Uterus (tissue), 4 donors: Measurements from ENCODE around the gene SLC44A1. TPM values are rescaled to one million over a fixed set of nuclear protein-coding genes. Genes with fewer than 3 reads are reported as not detected.

Source experiments
- DNase-seq, 2 donors: peaks; one replicate each; pipeline ENCODE4 v3.0.0-alpha.2; 2019 to 2020
- H3K27ac ChIP-seq, 2 donors: fragments of 200-600 bp; sonication (generic); 1 replicate in 1 of 2; 2 replicates in 1 of 2; pipeline ENCODE4 v1.5.1; 2016 to 2018
- H3K27me3 ChIP-seq, 2 donors: fragments of 200-600 bp; sonication (generic); one replicate each; pipeline ENCODE4 v1.5.1; 2018 to 2019; ENCODE audit warnings: control low read depth in 1 of 2
- H3K36me3 ChIP-seq, 2 donors: fragments of 200-600 bp; sonication (generic); one replicate each; pipeline ENCODE4 v1.5.1; 2019; ENCODE audit warnings: control low read depth in 1 of 2
- H3K4me1 ChIP-seq, 2 donors: fragments of 200-600 bp; sonication (generic); one replicate each; pipeline ENCODE4 v1.5.1; 2018 to 2019; ENCODE audit warnings: control low read depth in 1 of 2
- H3K4me3 ChIP-seq, 2 donors: fragments of 200-600 bp; sonication (generic); 1 replicate in 1 of 2; 2 replicates in 1 of 2; pipeline ENCODE4 v1.5.1; 2018 to 2019; ENCODE audit warnings: mild to moderate bottlenecking in 1 of 2
- H3K9me3 ChIP-seq, 2 donors: fragments of 200-600 bp; sonication (generic); one replicate each; pipeline ENCODE4 v1.5.1; 2019; ENCODE audit warnings: control low read depth in 1 of 2
- CTCF ChIP-seq, 4 experiments: fragments of 200-600 bp in 2 of 4; fragments of 450-650 bp in 2 of 4; sonication (generic) in 2 of 4; IDR thresholded peaks; one replicate each; pipeline ENCODE4 v1.5.1; 2016 to 2019; ENCODE audit warnings: antibody characterized with exemption in 4 of 4, mild to moderate bottlenecking in 2 of 4, moderate library complexity in 1 of 4
- POLR2A ChIP-seq, 2 donors: fragments of 450-650 bp; IDR thresholded peaks; one replicate each; pipeline ENCODE4 v1.6.1; 2016; ENCODE audit warnings: antibody characterized with exemption in 2 of 2, mild to moderate bottlenecking in 1 of 2, moderate library complexity in 1 of 2
- intact Hi-C: fragments of 100-400 bp; cut with DNase I; formaldehyde crosslinking; loops from one replicate; pipeline ENCODE4 v1.15.1; 2023; ENCODE audit warnings: low total_unique reads
- total RNA-seq, 4 donors: library from RNA; depleted of rRNA in 3 of 4; stranded (reverse); fragments of >200 nt in 3 of 4; gene quantifications; one replicate each; pipeline versions ENCODE4 v1.1.0 to v1.2.4, GENCODE V29; 2014 to 2023
- donor health status: DM: yes; HTN: yes; CAD: no.

SLC44A1 gene
- total RNA-seq, 4 donors from 2014 or later, result 58.2 to 75.0 (median 63.0) TPM

- TF ChIP-seq POLR2A (IDR thresholded peaks at IDR 0.05) (no peak), CTCF (IDR thresholded peaks at IDR 0.05) (no peak)
- Histone ChIP-seq H3K4me1 (no peaks in the 10 kb centered on the region), H3K4me3 (no peak overlapping the region), H3K27me3 (no peaks in the 10 kb centered on the region), H3K9me3 (no peaks in the 10 kb centered on the region), H3K27ac (no peak overlapping the region), H3K36me3 (no peaks in the 10 kb centered on the region)
- intact Hi-C loops, result no loop called here
- no peak for DNase-seq
These were observed 175.6 kb downstream of the SLC44A1 start for GRCh38 chr9:105419816-105420597.

GRCh38 chr9:105421154-105421553 is 176.7 kb downstream of the SLC44A1 start:
- H3K36me3 ChIP-seq, result no peaks in the 10 kb centered on the region
- DNase-seq, result no peak
- TF ChIP-seq POLR2A (IDR thresholded peaks at IDR 0.05) (no peak), CTCF (IDR thresholded peaks at IDR 0.05) (no peak)
- intact Hi-C loops, result no loop called here
- H3K4me1 ChIP-seq, result no peaks in the 10 kb centered on the region
- H3K9me3 ChIP-seq, result no peaks in the 10 kb centered on the region
- no peak overlapping the region for H3K27ac ChIP-seq
- H3K4me3 ChIP-seq, result no peak overlapping the region
- H3K27me3 ChIP-seq, result no peaks in the 10 kb centered on the region

- no peaks in the 10 kb centered on the region for H3K9me3 ChIP-seq
- no peak for DNase-seq
- H3K4me3 ChIP-seq, result no peak overlapping the region
- H3K36me3 ChIP-seq, result no peaks in the 10 kb centered on the region
- no peaks in the 10 kb centered on the region for H3K27me3 ChIP-seq
- no peak overlapping the region for H3K27ac ChIP-seq
- intact Hi-C loops, result no loop called here
- no peaks in the 10 kb centered on the region for H3K4me1 ChIP-seq
- no peak for TF ChIP-seq POLR2A (IDR thresholded peaks at IDR 0.05)
- no peak for TF ChIP-seq CTCF (IDR thresholded peaks at IDR 0.05)
These were observed 177.4 kb downstream of the SLC44A1 start for GRCh38 chr9:105421864-105422263.

- intact Hi-C loops, result no loop called here
These were observed 181.5 kb downstream of the SLC44A1 start for GRCh38 chr9:105425816-105426433.

More at GRCh38 chr9:105425816-105426433, 181.5 kb downstream of the SLC44A1 start:
- Histone ChIP-seq H3K9me3 (no peaks in the 10 kb centered on the region), H3K27me3 (no peaks in the 10 kb centered on the region), H3K27ac (no peak overlapping the region), H3K4me3 (no peak overlapping the region), H3K36me3 (no peaks in the 10 kb centered on the region), H3K4me1 (no peaks in the 10 kb centered on the region)
- no peak for DNase-seq
- no peak for TF ChIP-seq POLR2A (IDR thresholded peaks at IDR 0.05)
- TF ChIP-seq CTCF (IDR thresholded peaks at IDR 0.05), result peak in 3 of 4 experiments; percentile 18 to 31 (median 30)
